ENCODE results near the gene MARCHF9. TPM values are rescaled to one million over a fixed set of nuclear protein-coding genes. Genes with fewer than 3 reads are reported as not detected.

Gene MARCHF9
- polyA plus RNA-seq, 3 donors, result 15.6 to 18.0 (median 15.6) TPM

GRCh38 chr12:57724003-57724935 lies 30.6 kb upstream of the MARCHF9 start:
- DNase-seq (ENCODE audit: low read depth in 3 of 3, low spot score in 2 of 3), result no peak

GRCh38 chr12:57724936-57725740 lies 29.8 kb upstream of the MARCHF9 start:
- DNase-seq (ENCODE audit: low read depth in 3 of 3, low spot score in 2 of 3), result no peak

- DNase-seq (ENCODE audit: low read depth in 3 of 3, low spot score in 2 of 3), result no peak
These were observed 29.1 kb upstream of the MARCHF9 start for GRCh38 chr12:57725851-57726150.

GRCh38 chr12:57726151-57726883 lies 28.6 kb upstream of the MARCHF9 start:
- DNase-seq (ENCODE audit: low read depth in 3 of 3, low spot score in 2 of 3), result no peak

GRCh38 chr12:57726884-57727757 lies 27.8 kb upstream of the MARCHF9 start:
- no peak for DNase-seq (ENCODE audit: low read depth in 3 of 3, low spot score in 2 of 3)

- DNase-seq (ENCODE audit: low read depth in 3 of 3, low spot score in 2 of 3), result no peak
These were observed 27.0 kb upstream of the MARCHF9 start for GRCh38 chr12:57727758-57728395.

- DNase-seq (ENCODE audit: low read depth in 3 of 3, low spot score in 2 of 3), result no peak
These were observed 25.5 kb upstream of the MARCHF9 start for GRCh38 chr12:57729321-57729844.

GRCh38 chr12:57730336-57731067 lies 24.4 kb upstream of the MARCHF9 start:
- DNase-seq (ENCODE audit: low read depth in 3 of 3, low spot score in 2 of 3), result no peak

- DNase-seq (ENCODE audit: low read depth in 3 of 3, low spot score in 2 of 3), result no peak
These were observed 23.4 kb upstream of the MARCHF9 start for GRCh38 chr12:57731411-57732080.

- no peak for DNase-seq (ENCODE audit: low read depth in 3 of 3, low spot score in 2 of 3)
These were observed 22.6 kb upstream of the MARCHF9 start for GRCh38 chr12:57732270-57732669.

GRCh38 chr12:57732726-57733593 lies 21.9 kb upstream of the MARCHF9 start:
- DNase-seq (ENCODE audit: low read depth in 3 of 3, low spot score in 2 of 3), result no peak

GRCh38 chr12:57733928-57734327 lies 21.0 kb upstream of the MARCHF9 start:
- no peak for DNase-seq (ENCODE audit: low read depth in 3 of 3, low spot score in 2 of 3)

- no peak for DNase-seq (ENCODE audit: low read depth in 3 of 3, low spot score in 2 of 3)
These were observed 20.3 kb upstream of the MARCHF9 start for GRCh38 chr12:57734591-57734990.

- DNase-seq (ENCODE audit: low read depth in 3 of 3, low spot score in 2 of 3), result no peak
These were observed 19.6 kb upstream of the MARCHF9 start for GRCh38 chr12:57735198-57735855.

GRCh38 chr12:57735952-57736740 lies 18.8 kb upstream of the MARCHF9 start:
- DNase-seq (ENCODE audit: low read depth in 3 of 3, low spot score in 2 of 3), result no peak
